Small intestine (tissue), 7 donors: ENCODE data around the gene SLK. TPM values are rescaled to one million over a fixed set of nuclear protein-coding genes. Genes with fewer than 3 reads are reported as not detected.

Experiments
- DNase-seq, 2 donors: peaks; one replicate each; pipeline versions ENCODE4 v3.0.0 to v3.0.0-alpha.2; 2013
- FAIRE-seq: peaks from 2 replicates; lab custom pipeline; 2012; peaks lifted over from hg19 to GRCh38; lab: Jason Lieb, UNC
- H3K27ac ChIP-seq, 3 donors: one replicate each; pipeline ENCODE4 v1.5.1; 2013; ENCODE audit warnings: low read length in 2 of 3, mild to moderate bottlenecking in 2 of 3, control low read depth in 1 of 3, inconsistent platforms in 1 of 3, low read depth in 1 of 3, moderate library complexity in 1 of 3
- H3K27me3 ChIP-seq, 3 donors: one replicate each; pipeline ENCODE4 v1.6.1; 2013; ENCODE audit warnings: low read length in 3 of 3, inconsistent platforms in 1 of 3; ENCODE audit not compliant: control insufficient read depth in 3 of 3, insufficient read depth in 3 of 3
- H3K36me3 ChIP-seq, 3 donors: one replicate each; pipeline ENCODE4 v1.6.1; 2013; ENCODE audit warnings: low read length in 3 of 3, inconsistent platforms in 1 of 3, low read depth in 1 of 3, mild to moderate bottlenecking in 1 of 3, moderate library complexity in 1 of 3; ENCODE audit not compliant: control insufficient read depth in 3 of 3, insufficient read depth in 2 of 3
- H3K4me1 ChIP-seq, 3 donors: one replicate each; pipeline ENCODE4 v1.6.1; 2013; ENCODE audit warnings: low read length in 2 of 3, inconsistent platforms in 1 of 3, low read depth in 1 of 3, mild to moderate bottlenecking in 1 of 3, moderate library complexity in 1 of 3; ENCODE audit not compliant: control insufficient read depth in 3 of 3, insufficient read depth in 2 of 3
- H3K4me3 ChIP-seq, 3 donors: one replicate each; pipeline ENCODE4 v1.5.1; 2013; ENCODE audit warnings: low read length in 3 of 3, control low read depth in 1 of 3, inconsistent platforms in 1 of 3, low read depth in 1 of 3, mild to moderate bottlenecking in 1 of 3, moderate library complexity in 1 of 3
- H3K9me3 ChIP-seq, 2 donors: one replicate each; pipeline ENCODE4 v1.6.1; 2013; ENCODE audit warnings: low read depth in 1 of 2, low read length in 1 of 2; ENCODE audit not compliant: control insufficient read depth in 2 of 2, insufficient read depth in 1 of 2
- WGBS, 3 donors: extraction: QIAGEN DNeasy Blood & Tissue Kit; methylation state at CpG; one replicate each; pipeline ENCODE4 v1.1.7; 2013; 5-methylcytosine and 5-hydroxymethylcytosine counted together
- polyA plus RNA-seq, 4 donors: library from polyadenylated mRNA; stranded (reverse) in 3 of 4; unstranded in 1 of 4; fragments of 200-250 nt in 3 of 4; fragments of 120-200 nt in 1 of 4; gene quantifications; one replicate each; pipeline versions ENCODE4 v1.2.1 to v1.2.3, GENCODE V29; 2013
- donor health status: healthy with polysubstance abuse.
- donor health status: control.
- donor health status: control.
- donor health status: Bipolar disorder and iron deficiency.
- donor health status: healthy.

SLK gene
- polyA plus RNA-seq, 4 donors = 11.2 to 33.0 (median 14.3) TPM

- no peaks in the 10 kb centered on the region for H3K27me3 ChIP-seq
- no peaks in the 10 kb centered on the region for H3K4me1 ChIP-seq
- WGBS, 3 donors = 80 to 83% (median 82%) methylated on average over 12 of the region's 12 CpGs
- H3K36me3 ChIP-seq = peaks cover 0 to 54% (median 13%) of the 10 kb centered on the region in 3 donors
- FAIRE-seq = no peak
- no peak overlapping the region for H3K27ac ChIP-seq
- no peaks in the 10 kb centered on the region for H3K9me3 ChIP-seq
- no peak overlapping the region for H3K4me3 ChIP-seq
- DNase-seq = no peak
These were observed 66.5 kb downstream of the SLK start for GRCh38 chr10:104033401-104033930.

GRCh38 chr10:104033966-104034365 is 67.0 kb downstream of the SLK start:
- DNase-seq (no peak), FAIRE-seq (no peak)
- H3K4me1 ChIP-seq = no peaks in the 10 kb centered on the region
- H3K36me3 ChIP-seq = peaks cover 0 to 54% (median 13%) of the 10 kb centered on the region in 3 donors
- no peak overlapping the region for H3K27ac ChIP-seq
- no peaks in the 10 kb centered on the region for H3K9me3 ChIP-seq
- WGBS, 3 donors = 88 to 93% (median 91%) methylated on average over 11 of the region's 11 CpGs
- H3K4me3 ChIP-seq = no peak overlapping the region
- no peaks in the 10 kb centered on the region for H3K27me3 ChIP-seq

GRCh38 chr10:104034401-104035193 is 67.7 kb downstream of the SLK start:
- DNase-seq = no peak
- WGBS, 3 donors = 64 to 75% (median 73%) methylated on average over 23 of the region's 23 CpGs
- Histone ChIP-seq H3K36me3 (peaks cover 0 to 58% (median 11%) of the 10 kb centered on the region in 3 donors), H3K4me3 (no peak overlapping the region), H3K27ac (no peak overlapping the region), H3K9me3 (no peaks in the 10 kb centered on the region), H3K4me1 (no peaks in the 10 kb centered on the region), H3K27me3 (no peaks in the 10 kb centered on the region)
- no peak for FAIRE-seq

GRCh38 chr10:104035194-104036068 is 68.5 kb downstream of the SLK start:
- DNase-seq (no peak), FAIRE-seq (no peak)
- no peaks in the 10 kb centered on the region for H3K27me3 ChIP-seq
- 81 to 84% (median 83%) methylated on average over 18 of the region's 18 CpGs for WGBS, 3 donors
- peaks cover 0 to 2% of the 10 kb centered on the region in 2 donors for H3K9me3 ChIP-seq
- H3K4me1 ChIP-seq = no peaks in the 10 kb centered on the region
- no peak overlapping the region for H3K27ac ChIP-seq
- no peak overlapping the region for H3K4me3 ChIP-seq
- H3K36me3 ChIP-seq = peaks cover 0 to 58% (median 10%) of the 10 kb centered on the region in 3 donors

- Histone ChIP-seq H3K27me3 (no peaks in the 10 kb centered on the region), H3K4me3 (no peak overlapping the region), H3K36me3 (peaks cover 0 to 63% (median 10%) of the 10 kb centered on the region in 3 donors), H3K9me3 (peaks cover 0 to 2% of the 10 kb centered on the region in 2 donors), H3K27ac (no peak overlapping the region), H3K4me1 (no peaks in the 10 kb centered on the region)
- no peak for DNase-seq
- FAIRE-seq = no peak
- WGBS, 3 donors = 70 to 72% (median 72%) methylated on average over 3 of the region's 3 CpGs
These were observed 69.1 kb downstream of the SLK start for GRCh38 chr10:104036069-104036384.

GRCh38 chr10:104036518-104037260 is 69.7 kb downstream of the SLK start:
- no peak overlapping the region for H3K4me3 ChIP-seq
- peaks cover 0 to 64% (median 7%) of the 10 kb centered on the region in 3 donors for H3K36me3 ChIP-seq
- H3K27me3 ChIP-seq = no peaks in the 10 kb centered on the region
- H3K9me3 ChIP-seq = peaks cover 0 to 2% of the 10 kb centered on the region in 2 donors
- FAIRE-seq = no peak
- H3K27ac ChIP-seq = no peak overlapping the region
- H3K4me1 ChIP-seq = no peaks in the 10 kb centered on the region
- DNase-seq = no peak
- WGBS, 3 donors = 74 to 77% (median 77%) methylated on average over 21 of the region's 21 CpGs

- Histone ChIP-seq H3K4me1 (no peaks in the 10 kb centered on the region), H3K4me3 (no peak overlapping the region), H3K27me3 (no peaks in the 10 kb centered on the region), H3K9me3 (peaks cover 0 to 2% of the 10 kb centered on the region in 2 donors), H3K27ac (no peak overlapping the region), H3K36me3 (peaks cover 0 to 59% (median 2%) of the 10 kb centered on the region in 3 donors)
- no peak for DNase-seq
- 68 to 80% (median 76%) methylated on average over 16 of the region's 16 CpGs for WGBS, 3 donors
- FAIRE-seq = no peak
These were observed 70.5 kb downstream of the SLK start for GRCh38 chr10:104037261-104037951.
